Fibroblast of skin of right quadriceps (primary cell): Measurements from ENCODE around the gene TNFSF9.
"Not testable (repeated sequence)": the region's sequence is repeated elsewhere in the genome, so short reads cannot be mapped to it uniquely, and the experiment has no call there.

Experiments
- DNase-seq: peaks from one replicate; pipeline ENCODE4 v3.0.0-alpha.2; 2013

TNFSF9 gene

DNA sequence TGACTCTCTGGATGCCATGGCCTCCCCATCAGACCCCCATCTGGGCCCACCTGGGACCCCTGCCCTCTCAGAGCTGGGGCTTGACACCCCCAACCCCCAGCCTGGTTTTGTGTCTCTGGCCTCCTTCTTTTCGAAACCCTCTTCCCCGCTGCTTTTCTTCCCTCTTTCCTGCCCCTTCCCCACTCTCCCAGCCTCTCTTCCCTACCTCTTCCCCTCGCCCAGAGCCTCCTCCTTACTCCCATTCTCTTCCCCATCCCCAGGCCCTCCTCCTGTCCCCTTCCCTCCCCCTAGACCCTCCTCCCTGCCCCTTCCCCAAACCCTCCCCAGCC is 2.1 kb downstream of the TNFSF9 start:
- DNase-seq = no peak

DNA sequence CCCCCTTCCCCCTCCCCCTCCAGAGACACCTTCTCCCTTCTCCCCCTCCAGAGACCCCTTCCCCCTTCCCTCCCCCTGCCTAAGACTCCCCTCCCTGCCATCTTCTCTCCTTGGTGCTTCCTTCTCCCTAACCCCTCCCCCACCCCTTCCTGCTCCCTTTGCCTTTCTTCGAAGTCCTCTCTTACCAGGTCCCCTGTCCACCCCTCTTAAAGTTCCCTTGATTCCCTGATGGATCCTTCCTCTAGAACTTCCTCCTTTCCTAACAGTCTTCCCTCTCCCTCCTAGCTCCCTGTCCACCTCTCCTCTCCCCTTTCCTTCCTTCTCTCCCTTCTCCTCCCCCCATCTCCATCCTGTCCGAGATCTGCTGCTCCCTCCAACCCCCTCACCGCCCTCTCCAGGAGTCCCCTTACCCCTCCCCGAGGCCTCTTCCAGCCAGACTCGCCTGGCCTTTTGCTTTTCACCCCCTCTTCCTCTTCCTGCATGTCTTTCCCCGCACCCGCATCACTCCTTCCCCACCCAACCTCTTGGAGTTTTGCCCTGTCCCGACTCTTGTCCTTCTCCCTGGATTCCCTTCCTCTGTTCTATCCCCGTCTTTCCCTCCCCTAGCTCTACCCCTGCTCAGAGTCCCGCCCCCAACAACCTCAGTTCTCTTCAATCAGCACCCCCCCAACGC is 3.1 kb downstream of the TNFSF9 start:
- no peak for DNase-seq

DNA sequence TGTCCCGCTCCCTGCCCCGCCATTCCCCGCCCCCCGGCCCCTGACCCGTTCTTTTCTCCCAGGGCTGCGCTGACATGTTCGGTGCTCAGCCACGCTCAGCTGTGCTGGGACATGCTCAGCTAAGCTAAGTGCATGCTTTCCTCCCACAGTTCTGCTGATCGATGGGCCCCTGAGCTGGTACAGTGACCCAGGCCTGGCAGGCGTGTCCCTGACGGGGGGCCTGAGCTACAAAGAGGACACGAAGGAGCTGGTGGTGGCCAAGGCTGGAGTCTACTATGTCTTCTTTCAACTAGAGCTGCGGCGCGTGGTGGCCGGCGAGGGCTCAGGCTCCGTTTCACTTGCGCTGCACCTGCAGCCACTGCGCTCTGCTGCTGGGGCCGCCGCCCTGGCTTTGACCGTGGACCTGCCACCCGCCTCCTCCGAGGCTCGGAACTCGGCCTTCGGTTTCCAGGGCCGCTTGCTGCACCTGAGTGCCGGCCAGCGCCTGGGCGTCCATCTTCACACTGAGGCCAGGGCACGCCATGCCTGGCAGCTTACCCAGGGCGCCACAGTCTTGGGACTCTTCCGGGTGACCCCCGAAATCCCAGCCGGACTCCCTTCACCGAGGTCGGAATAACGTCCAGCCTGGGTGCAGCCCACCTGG is 3.7 kb downstream of the TNFSF9 start:
- DNase-seq = no peak

DNA sequence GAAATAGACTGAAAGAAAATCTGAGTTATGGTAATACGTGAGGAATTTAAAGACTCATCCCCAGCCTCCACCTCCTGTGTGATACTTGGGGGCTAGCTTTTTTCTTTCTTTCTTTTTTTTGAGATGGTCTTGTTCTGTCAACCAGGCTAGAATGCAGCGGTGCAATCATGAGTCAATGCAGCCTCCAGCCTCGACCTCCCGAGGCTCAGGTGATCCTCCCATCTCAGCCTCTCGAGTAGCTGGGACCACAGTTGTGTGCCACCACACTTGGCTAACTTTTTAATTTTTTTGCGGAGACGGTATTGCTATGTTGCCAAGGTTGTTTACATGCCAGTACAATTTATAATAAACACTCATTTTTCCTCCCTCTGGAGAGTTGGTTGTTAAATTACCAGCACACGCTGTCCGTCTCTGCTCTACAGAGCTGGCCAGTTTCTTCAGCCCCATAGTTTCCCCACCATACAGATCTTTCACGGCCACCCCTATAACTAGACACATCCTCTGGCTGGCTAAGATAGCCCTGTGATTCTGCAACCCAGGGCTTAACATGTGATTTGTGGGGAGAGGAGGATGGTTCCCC is 4.8 kb downstream of the TNFSF9 start:
- no peak for DNase-seq

- DNase-seq = no peak
These were observed 8.7 kb downstream of the TNFSF9 start for GRCh38 chr19:6539514-6539913.

DNA sequence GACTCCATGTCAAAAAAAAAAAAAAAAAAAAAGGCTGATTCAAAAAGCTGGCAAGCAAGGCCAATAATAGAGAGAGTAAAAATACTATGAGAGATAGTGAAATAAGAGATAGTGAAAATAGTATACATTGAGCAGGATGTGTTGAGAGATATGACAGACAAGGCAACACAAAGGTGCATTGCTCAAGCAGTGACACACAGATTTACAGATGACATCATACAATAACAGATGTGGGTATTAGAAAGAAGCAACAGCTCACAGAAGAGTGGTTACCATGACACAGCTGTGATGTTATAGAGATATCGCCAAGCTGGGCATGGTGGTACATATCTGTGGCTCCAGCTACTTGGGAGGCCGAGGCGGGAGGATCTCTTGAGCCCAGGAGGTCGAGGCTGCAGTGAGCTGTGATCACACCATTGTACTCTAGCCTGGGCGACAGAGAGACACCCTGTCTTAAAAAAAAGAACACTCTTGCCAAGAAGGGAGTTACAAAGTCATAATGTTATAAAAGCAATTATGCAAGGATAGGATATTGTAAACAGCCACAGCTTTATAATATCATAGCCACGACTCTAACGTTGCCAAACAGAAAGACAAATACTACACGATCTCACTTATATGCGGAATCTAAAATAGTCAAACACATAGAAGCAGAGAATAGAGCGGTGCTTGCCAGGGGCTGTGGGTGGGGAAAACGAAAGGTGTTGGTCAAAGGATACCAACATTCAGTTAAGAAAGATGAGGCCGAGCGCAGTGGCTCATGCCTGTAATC is 10.3 kb downstream of the TNFSF9 start:
- DNase-seq = no peak

- DNase-seq = no peak
These were observed 13.1 kb downstream of the TNFSF9 start for GRCh38 chr19:6543866-6544347.

DNA sequence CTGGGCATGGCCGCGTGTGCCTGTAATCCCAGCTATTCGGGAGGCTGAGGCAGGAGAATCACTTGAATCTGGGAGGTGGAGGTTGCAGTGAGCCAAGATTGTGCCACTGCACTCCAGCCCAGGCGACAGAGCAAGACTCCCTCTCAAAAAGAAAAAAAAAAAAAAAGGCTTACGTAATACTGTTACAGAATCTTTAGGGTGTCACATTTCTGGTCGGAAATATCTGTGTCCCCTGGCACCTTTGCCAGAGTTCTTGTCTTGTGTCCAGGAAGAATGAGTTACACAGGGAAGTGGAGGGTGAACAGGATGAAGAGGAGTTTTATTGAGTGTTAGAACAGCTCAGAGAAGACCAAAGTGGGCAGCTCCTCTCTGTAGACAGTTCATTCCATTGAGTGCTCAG is 19.9 kb downstream of the TNFSF9 start:
- not testable (repeated sequence) for DNase-seq

DNA sequence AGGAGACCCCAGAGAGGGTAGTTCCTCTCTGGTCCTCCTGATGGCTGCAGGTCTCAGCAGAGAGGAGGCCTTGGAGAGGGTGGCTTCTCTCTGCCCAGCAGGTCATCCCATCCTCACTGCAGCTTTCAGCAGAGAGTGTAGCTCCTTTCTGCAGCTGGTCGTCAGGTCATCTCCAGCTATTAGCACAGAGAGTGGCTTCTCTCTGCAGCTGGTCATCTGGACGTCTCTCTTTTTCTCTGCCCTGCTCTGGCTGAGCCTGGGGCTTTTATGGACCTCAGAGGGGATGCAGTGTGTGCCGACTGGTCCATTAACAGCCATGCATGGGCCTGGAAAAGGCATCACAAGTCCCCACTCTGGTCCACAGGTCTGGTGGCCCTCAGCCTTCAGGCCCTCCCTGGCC is 20.3 kb downstream of the TNFSF9 start:
- no peak for DNase-seq

GRCh38 chr19:6551607-6552450 is 21.0 kb downstream of the TNFSF9 start:
- peak; percentile 5 for DNase-seq

DNA sequence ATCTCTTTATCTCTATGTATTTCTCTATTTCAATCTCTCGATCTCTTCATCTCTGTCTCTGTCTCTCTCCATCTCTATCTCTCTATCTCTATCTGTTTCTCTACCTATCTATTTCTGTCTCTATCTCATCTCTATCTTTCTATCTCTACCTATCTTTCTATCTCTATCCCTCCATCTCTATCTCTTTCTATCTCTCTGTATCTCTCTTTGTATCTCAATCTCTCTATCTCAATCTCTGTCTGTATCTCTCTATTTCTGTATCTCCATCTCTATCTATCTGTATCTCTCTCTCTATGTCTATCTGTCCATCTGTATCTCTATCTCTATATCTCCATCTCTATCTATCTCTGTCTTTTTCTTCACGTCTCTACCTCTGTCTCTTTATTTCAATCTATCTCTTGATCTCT is 25.2 kb downstream of the TNFSF9 start:
- no peak for DNase-seq

- peak; percentile 14 for DNase-seq
These were observed 25.8 kb downstream of the TNFSF9 start for GRCh38 chr19:6556480-6557195.

- DNase-seq = not testable (repeated sequence)
These were observed 31.6 kb downstream of the TNFSF9 start for GRCh38 chr19:6562437-6562836.

DNA sequence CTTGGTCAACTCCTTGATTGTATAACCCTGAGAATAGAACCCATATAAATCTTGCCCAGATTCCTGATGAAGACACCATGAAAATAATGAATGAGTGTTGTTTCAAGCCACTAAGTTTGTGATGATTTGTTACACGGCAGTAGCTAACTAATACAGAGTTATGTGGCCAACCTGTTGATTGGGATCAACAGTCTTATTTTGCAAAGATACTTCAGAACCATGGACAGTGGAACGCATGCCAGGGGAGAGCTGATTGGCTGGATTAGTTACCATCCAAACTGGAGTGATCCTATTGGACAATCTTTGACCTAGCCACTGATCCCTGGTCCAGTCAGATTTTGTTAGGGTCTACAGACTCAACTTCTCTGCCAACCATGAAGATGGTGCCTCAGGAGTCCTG is 33.6 kb downstream of the TNFSF9 start:
- DNase-seq = peak; percentile 10

DNA sequence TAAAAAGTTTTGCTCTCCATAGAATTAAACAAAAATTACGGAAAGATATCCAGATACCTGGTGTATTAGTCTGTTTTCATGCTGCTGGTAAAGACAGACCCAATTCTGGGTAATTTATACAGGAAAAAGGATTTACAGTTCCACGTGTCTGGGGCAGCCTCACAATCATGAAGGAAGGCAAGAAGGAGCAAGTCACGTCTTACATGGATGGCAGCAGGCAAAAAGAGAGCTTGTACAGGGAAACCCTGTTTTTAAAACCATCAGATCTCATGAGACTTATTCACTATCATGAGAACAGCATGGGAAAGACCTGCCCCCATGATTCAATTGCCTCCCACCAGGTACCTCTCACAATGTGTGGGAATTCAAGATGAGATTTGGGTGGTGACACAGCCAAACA is 35.9 kb downstream of the TNFSF9 start:
- not testable (repeated sequence) for DNase-seq

DNA sequence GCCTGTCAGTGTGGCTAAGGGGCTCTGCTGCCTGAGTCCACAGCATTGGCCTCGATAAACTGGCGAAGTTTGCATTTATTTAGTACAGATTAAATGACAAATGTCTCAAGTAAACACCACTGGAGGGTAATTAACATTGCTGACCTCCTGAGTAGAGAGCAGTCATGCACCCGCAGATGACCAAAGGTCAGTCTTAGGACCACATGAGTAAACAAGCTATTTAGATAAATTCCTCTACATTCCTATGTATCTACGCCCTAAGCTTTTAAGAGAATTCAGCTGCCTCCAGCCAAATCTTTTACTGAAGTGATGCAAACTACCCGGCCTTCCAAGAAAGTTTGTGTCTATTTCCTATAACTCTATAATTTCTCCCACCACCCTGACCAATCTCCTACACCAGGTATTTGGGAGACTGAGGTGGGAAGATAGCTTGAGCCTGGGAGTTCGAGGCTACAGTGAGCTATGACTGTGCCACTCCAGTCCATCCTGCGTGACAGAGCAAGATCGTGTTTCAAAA is 37.2 kb downstream of the TNFSF9 start:
- DNase-seq = no peak

DNA sequence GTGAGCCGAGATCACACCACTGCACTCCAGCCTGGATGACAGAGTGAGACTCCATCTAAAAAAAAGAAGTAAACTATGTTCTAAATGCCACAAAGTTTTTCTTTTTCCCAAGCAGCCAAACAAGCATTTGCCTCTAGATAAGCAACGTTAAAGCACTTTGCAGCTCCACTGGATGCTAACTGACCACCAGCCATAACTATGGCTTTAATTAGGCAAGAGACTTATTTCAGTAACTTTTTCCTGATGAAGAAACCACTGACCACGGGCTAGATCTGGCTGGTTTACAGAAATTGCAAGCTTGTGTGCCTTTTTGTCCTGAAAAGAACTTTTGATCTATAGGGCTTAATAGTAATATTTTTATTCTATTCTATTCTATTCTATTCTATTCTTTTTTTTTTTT is 38.0 kb downstream of the TNFSF9 start:
- DNase-seq = no peak

DNA sequence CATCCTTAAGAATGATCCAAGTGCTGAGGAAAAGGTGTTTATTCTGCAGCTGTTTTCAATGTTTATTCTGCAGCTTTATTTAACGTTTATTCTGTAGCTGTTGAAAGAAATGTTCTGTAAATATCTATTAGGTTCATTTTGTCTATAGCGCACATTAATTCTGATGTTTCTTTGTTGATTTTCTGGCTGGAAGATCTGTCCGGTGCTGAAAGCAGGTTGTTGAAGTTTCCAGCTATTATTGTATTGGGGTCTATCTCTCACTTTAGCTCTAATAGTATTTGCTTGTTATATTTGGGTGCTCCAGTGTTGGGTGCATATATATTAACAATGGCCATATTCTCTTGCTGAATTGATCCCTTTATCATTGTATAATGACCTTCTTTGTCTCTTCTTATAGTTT is 39.9 kb downstream of the TNFSF9 start:
- no peak for DNase-seq

GRCh38 chr19:6571167-6571566 is 40.3 kb downstream of the TNFSF9 start:
- DNase-seq = no peak

GRCh38 chr19:6572217-6572616 is 41.4 kb downstream of the TNFSF9 start:
- no peak for DNase-seq

DNA sequence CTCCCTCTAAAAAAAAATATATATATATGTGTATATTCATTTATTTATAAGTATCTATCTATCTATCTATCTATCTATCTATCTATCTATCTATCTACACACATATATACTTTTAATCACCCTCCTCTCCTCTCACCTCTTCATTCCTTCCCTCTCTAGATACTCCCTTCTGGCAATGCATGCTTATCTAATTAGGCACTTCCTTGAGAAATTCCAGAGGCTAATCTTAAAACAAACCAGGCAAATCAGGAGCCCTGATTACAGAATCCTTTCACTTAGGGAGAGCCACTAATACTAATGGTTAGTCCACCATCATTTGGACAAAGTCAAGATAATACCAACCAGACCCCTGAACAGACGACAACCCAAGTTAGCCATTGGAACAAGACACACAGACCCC is 42.5 kb downstream of the TNFSF9 start:
- no peak for DNase-seq
